NCI-H2227 treated with DMSO at 0.1 percent for 48 hours (cell line): ENCODE results near the gene CACHD1.
"Not testable (repeated sequence)": the region's sequence is repeated elsewhere in the genome, so short reads cannot be mapped to it uniquely, and the experiment has no call there.

Experiments used
- DNase-seq: peaks from one replicate; lab custom pipeline; 2025; lab: John Stamatoyannopoulos, UW

CACHD1 gene

GRCh38 chr1:64701886-64702285, 232.0 kb downstream of the CACHD1 start:
- no peak for DNase-seq

DNA sequence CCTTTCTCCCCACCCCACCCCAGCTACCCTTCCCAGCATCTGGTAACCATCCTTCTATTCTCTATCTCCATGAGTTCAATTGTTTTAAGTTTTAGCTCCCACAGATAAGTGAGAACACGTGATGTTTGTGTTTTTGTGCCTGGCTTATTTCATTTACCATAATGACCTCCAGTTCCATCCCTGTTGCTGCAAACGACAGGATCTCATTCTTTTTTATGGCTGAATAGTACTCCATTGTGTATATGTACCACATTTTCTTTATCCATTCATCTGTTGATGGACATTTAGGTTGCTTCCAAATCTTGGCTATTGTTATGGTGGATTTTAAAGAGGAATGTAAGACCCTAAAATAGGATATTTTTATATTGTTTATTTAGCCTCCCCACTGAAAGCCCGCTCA, 232.7 kb downstream of the CACHD1 start:
- not testable (repeated sequence) for DNase-seq

DNA sequence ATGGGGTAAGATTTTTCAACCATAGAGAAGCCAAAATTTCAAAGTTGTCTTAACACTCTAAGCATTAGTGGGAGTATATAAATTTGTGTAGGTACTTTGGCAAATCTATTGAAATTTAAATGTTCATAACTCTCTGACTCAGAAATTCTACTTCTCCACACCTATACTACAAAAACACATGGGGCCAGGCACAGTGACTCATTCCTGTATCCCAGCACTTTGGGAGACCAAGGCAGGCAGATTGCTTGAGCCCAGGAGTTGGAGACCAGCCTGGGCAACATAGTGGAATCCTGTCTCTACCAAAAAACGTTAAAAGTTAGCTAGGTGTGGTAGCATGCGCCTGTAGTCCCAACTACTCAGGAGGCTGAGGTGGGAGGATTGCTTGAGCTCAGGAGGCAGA, 233.7 kb downstream of the CACHD1 start:
- no peak for DNase-seq

- DNase-seq: no peak
These were observed 235.7 kb downstream of the CACHD1 start for GRCh38 chr1:64705591-64705990.

GRCh38 chr1:64711266-64711665, 241.3 kb downstream of the CACHD1 start:
- no peak for DNase-seq

DNA sequence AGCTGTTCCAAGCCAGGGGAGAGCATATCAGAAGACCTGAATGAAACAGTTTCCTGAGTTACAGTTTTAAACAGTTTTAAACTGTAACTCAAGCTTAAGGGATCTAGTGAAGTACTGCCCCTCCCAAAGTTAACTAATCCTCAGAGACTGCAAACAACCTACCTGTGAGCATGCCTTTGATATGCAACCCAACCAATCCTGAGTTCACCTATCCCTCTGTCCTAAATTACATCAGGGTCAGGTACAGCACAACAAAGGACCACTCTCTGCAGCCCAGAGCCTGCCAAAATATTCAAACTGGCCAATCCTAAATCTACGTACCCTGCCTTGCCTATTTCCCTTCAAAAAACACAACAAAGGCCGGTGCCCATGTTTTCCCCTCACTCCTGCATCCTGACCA, 242.1 kb downstream of the CACHD1 start:
- no peak for DNase-seq

DNA sequence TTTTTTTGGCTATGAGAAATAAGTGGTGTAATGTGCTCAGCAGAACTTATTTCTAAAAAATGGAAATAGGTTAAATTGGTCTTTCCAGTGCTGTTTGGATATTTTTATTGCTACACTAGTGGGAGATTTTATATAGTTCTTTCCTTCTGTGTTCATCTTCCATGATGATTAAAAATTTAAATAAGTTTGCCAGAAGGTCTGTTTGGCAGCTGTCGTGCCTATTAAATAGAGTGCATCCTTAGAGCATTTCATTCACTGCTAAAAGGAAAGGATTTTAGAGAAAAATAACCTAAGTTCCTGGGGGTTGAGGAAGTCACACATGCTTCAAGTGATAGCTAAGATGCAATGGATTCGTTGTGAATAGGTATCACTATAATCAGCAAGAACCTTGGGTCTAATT, 245.3 kb downstream of the CACHD1 start:
- no peak for DNase-seq

GRCh38 chr1:64721135-64721534, 251.2 kb downstream of the CACHD1 start:
- DNase-seq: no peak

DNA sequence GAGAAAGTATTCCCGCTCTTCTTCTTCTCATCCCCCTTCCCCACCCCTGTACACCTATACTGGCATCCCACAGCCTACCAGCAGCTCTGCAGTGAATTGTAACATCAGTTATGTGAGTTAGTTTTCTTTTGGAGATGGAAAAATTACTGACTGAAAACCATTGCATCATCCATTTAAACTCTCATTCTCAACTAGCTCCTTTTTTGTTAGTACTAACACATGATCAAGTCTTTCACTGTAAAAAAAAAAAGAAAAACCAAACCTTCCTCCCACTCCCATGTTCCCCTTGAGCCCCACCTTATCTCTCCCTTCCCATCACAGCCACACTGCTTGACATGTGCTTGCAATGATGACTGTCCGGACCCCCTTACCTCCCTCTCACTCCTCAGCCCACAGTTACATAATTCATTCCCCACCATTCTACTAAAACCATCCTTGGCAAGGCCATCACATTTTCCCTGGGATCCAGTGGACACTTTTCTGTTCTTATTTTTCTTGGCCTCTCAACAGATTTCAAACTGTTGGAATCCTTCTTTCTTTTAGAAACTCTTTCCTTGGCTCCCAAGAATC, 251.7 kb downstream of the CACHD1 start:
- no peak for DNase-seq

- no peak for DNase-seq
These were observed 257.9 kb downstream of the CACHD1 start for GRCh38 chr1:64727861-64728260.

- no peak for DNase-seq
These were observed 263.8 kb downstream of the CACHD1 start for GRCh38 chr1:64733581-64734286.

DNA sequence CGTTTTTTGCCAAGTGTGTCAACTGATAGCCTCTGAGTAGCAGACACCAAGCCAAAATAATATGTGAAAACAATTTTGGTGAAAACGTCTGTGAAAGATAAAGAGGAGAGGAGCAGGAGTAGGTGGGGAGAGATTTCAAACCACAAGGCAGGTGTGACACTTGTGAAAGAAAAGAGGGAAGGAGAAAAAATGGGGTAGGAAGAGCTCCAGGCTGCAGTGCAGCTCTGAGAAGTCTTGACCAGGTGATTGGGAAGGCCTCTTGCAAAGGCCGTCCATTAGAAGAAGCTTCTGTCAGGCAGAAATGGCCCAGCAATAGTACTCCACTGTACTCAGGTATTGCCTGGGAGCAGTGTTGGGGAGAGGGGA, 264.3 kb downstream of the CACHD1 start:
- DNase-seq: no peak

DNA sequence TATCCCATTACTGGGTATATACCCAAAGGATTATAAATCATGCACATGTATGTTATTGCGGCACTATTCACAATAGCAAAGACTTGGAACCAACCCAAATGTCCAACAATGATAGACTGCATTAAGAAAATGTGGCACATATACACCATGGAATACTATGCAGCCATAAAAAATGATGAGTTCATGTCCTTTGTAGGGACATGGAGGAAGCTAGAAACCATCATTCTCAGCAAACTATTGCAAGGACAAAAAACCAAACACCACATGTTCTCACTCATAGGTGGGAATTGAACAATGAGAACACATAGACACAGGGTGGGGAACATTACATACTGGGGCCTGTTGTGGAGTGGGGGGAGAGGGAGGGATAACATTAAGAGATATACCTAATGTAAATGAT, 270.8 kb downstream of the CACHD1 start:
- DNase-seq: not testable (repeated sequence)
